HG03045 (cell line): ENCODE results near the gene ANKRD62.

Source experiments
- ATAC-seq: cut with Tn5 transposase; IDR thresholded peaks from one replicate; pipeline ENCODE4 v1.9.1; 2021; ENCODE audit warnings: mild to moderate bottlenecking, moderate library complexity; ENCODE audit not compliant: unreplicated experiment

The ANKRD62 gene

GRCh38 chr18:12165038-12165768, 71.6 kb downstream of the ANKRD62 start:
- no peak for ATAC-seq
